NCI-H187 (cell line): Measurements from ENCODE around the gene FBLN7.
"Not testable (repeated sequence)": the region's sequence is repeated elsewhere in the genome, so short reads cannot be mapped to it uniquely, and the experiment has no call there.

Source experiments
- DNase-seq, 2 experiments: peaks; one replicate each; lab custom pipeline; 2025; lab: John Stamatoyannopoulos, UW

The FBLN7 gene

GRCh38 chr2:112138159-112139032, at the start of gene FBLN7:
Gene FBLN7 (plus strand): TSS chr2:112138385. CDS start chr2:112138656, 271 bp downstream.
- DNase-seq = no peak

GRCh38 chr2:112089375-112089774, 48.8 kb upstream of the FBLN7 start:
- no peak for DNase-seq

DNA sequence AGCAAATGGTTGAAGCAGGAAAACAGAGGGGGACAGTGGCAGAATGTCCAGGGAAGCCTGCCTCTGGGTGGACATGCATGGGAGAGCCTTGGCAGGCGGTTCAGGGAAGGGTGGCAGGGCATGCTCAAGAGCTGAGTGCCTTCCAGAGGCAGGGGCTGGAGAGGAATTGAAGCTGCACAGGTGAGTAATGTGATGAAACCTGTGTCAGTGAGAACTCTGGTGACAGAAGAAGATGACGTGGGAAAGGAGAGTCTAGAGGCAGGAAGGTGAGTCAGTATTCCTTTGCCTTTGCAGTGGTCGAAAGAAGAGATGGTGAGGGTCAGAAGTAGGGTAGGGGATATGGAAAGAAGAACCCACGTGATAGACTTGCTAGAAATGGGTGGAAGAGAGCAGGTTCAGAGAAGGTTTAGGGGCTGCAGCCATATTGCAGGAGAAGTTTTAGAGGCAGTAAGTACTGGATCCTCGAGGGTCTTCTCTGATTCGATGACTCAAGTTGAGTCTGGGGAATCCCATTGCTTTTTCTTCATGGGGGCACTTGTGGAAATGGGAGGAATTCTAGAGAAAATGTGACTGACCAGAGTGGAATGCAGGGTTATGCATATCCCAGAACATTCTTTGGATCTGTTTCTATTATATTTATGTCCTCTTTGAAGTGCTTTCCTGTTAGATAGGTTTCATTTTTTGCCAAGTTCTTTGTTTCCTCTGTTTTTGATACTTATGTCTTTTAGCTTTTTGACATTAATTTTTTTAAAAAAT, 45.7 kb upstream of the FBLN7 start:
- DNase-seq = no peak

- DNase-seq = no peak
These were observed 45.0 kb upstream of the FBLN7 start for GRCh38 chr2:112093216-112093615.

DNA sequence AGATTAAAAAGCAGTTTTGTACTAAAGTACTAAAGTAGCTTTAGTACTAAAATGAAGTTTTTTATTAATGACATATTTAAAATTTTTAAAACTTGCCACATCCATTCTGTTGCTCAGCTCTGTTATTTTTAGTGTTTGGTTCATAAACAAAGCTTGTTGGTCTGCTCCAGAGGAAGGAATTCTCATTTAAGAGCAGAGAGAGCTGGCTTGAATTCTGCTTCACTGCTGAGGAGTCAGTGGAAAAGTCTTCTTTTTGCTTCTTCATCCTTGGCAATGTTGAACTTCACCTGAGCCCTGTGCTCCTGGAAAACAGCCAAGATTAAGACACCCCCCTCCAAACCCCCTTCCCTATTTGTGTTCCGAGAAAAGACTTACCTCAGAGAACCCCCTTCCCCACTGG, 42.5 kb upstream of the FBLN7 start:
- DNase-seq = no peak

DNA sequence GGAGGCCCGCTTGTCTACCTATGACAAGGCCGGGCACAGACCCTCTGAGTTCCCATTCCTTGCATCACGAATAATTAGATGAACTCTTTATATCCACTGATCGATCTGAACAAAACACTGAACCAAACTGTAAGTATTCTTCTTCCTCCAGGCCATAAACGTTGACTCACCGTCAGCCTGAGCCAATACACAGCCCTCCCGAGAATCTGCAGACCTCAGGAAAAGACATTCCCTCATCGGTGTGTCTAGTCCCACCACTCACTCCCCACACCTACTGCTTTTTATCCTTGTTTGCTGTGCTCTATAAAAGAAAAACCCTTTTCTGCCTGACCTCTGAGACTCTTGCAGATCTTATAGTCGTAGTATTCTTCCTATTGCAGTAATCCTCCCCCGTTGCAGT, 42.1 kb upstream of the FBLN7 start:
- no peak for DNase-seq

DNA sequence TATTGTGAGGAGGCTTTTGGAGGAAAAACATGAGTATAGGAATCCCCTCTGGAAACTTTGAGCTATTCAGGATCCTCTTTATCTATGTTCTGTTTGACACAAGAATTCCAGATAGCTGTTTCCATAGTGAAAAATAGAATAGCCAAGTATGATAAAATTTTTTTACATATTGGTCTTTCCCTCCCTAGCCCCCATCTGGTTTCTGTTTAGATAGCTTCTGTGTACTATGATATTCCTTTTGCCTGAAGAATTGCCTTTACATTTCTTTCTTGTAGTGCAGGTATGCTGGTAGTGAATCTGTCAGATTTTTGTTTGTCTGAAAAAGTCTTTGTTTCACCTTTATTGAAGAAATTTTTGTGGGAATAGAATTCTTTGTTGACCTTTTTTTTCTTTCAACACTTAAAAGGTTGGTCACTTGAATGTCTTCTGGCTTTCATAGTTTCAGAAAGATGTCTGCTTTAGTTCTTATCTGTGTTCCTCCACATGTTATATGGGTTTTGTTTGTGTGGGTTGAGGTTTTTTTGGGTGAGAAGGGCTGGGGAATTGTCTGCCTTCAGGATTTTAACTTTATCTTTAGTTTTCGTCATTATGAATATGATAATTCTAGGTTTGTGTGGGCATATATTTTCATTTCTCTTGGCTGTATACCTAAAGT, 29.9 kb upstream of the FBLN7 start:
- DNase-seq = no peak

GRCh38 chr2:112109278-112109677, 28.9 kb upstream of the FBLN7 start:
- DNase-seq = no peak

GRCh38 chr2:112110966-112111365, 27.2 kb upstream of the FBLN7 start:
- no peak for DNase-seq

DNA sequence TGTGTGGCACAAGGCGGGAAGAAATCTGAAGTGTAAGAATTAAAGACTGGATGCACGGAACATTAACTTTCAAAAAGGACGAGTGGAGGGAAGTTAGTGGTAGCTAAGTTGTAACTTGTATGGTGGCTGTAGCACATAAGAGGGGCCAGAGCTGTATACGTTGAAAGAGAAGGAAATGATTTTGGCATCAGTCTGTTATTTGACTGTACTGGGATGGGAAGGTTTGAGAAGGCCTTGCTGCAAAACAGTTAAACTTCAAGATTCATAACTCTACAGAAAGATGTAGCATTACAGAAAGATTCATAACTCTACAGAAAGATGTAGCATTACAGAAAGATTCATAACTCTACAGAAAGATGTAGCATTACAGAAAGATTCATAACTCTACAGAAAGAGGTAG, 24.8 kb upstream of the FBLN7 start:
- not testable (repeated sequence) for DNase-seq

DNA sequence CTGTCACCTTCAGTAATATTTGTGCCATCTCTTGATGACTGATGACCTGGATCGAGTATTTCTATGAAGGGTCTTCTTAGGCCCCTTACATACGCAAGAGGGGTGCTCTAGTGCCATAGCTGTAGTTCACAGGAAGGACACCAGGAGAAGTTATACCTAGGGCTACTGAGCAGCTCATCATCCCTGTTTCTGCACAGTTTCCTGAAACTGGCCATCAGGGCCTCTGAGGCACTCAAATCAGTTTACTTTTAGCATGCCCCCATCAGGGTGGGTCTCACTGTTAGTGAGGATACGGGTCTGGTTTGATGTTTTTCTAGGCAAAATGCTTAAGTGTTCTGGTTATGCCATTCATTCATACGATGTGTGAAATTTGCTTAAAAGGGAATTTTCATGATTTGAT, 20.0 kb upstream of the FBLN7 start:
- no peak for DNase-seq

DNA sequence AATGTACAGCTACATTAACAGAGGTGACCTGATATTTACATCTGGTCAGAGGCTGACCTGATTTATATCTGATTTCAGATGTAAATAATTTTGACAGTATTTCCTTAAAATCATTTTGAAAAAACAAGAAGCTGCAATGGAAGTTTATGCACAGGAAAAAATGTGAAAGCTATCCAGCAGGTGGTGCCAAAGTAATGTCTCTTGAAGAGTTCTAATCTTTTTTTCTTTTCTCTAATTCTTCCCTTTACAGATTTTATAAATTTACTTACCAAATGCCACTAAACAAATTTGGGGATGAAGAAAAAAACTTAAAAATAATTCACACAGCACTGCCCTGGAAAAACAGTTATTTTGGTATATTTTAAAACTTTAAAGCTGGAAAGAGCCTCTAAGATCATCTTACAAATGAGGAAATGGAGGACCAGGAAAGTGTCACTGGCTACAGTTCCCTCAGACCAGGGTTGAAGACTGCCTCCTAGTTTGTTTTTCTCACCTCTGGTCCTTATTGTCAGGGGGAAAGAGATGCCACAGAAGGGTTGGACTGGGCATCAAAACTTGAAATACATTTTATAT, 16.4 kb upstream of the FBLN7 start:
- DNase-seq = no peak

DNA sequence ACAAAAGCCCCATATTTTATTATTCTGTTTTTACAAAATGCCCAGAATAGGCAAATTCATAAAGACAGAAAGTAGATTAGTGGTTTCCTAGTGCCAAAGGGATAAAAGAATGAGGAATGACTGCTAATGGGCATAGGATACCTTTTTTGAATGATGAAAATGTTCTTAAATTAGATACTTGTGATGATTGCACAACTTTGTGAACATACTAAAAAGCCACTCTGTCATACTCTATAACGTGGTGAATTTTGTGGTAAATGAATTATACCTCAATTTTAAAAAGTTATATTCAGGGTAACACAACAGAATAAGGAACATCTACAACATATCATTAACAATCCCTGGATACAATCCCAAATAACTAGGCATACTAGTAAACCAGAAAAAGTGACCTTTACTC, 9.1 kb upstream of the FBLN7 start:
- no peak for DNase-seq

DNA sequence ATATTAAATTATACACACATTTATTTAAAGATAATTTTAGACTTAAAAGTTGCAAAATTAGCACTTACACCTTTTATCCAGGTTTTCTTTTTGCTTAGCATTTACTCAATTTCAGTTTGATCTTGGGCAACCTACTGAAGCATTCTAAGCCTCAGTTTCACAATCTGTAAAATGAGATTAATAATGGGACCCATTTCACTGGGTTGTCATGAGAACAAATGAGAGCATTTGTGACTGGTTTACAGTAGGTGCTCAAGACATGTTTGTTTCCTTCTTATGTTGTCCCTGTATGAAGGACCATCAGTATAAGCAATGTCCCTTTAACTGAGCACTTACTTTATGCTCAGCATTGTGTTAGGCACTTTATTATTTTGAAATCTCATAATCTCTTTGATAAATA, 4.8 kb upstream of the FBLN7 start:
- DNase-seq = no peak

DNA sequence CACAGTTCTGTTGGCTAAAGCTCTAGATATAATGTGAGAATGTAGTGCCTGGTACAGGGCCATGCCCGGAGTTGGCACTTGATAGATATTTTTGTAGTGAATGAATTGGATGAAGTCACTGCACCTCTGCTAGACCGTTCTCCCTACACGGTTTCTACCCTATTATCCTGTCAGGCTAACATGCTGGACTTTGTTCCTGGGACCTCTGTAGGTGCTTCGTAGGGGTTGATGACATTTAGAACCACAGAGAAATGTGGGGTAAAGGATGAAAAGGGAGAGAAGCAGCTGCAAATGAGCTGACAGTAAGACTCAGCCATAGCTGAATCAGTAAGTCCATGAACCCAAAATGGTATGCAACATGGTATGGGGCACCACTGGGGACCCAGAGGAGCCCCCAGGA, 4.1 kb upstream of the FBLN7 start:
- DNase-seq = no peak

GRCh38 chr2:112136096-112136495, 2.1 kb upstream of the FBLN7 start:
- DNase-seq = no peak

DNA sequence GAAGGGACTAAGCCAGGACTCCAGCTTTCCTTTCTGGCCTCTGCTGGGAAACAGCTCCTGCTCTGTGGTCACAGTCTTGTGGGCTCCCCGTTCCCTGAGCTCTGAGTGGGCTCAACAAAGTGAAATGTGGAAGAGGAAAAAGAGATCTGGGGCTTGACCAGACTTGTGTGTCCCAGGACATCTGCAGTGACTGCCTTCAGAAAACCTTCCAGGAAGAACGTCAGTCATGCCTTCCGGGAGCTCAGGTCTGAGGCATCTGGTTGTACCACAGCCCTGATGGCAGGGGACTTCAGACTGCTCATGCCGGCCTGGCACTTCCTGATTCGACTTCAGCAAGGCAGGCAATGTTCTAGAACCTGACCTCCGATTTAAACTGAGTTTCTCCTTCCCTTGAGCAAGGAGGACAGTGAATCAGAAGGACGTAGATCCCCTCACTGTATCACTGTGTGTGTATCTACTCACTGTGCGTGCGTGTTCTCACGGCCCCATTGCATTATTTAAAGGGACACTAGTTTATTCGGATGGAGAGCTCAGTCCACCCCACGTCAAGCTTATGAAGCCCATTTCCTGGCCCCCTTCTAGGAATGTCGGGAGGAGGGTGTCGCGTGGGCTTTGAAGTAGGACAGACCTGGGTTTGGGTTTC, 548 bp upstream of the FBLN7 start:
- no peak for DNase-seq

- not testable (repeated sequence) for DNase-seq
These were observed 939 bp downstream of the FBLN7 start for GRCh38 chr2:112139033-112139614.

- DNase-seq = not testable (repeated sequence)
These were observed 1.5 kb downstream of the FBLN7 start for GRCh38 chr2:112139661-112140204.

DNA sequence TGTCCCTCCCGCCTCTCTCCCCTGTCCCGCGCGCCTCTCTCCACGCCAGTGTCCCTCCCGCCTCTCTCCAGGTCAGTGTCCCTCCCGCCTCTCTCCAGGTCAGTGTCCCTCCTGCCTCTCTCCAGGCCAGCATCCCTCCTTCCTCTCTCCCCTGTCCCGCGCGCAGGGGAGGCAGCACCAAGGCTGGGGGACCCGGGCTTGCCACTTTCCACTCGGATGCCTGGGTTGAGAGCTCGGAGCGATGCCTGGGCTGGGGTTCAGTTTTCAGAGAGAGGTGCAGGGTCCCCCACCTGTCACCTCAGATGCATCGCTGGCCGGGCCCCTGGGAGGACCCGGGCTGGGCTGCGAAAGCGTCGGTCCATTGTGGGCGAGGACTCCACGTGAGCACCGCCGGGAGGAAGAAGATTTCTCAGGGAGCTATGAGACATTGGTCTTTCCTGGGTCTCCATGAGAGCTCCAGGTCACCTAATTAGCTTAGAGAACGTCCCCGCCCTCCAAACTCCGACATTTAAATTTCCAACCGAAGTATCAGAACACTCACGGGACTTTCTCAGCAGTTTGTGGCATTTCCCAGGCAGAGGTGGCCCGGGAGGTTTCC, 2.1 kb downstream of the FBLN7 start:
- DNase-seq = no peak
